Transverse colon (tissue), 4 donors: Measurements from ENCODE around the gene KMT2D. TPM values are rescaled to one million over a fixed set of nuclear protein-coding genes. Genes with fewer than 3 reads are reported as not detected.

Experiments
- DNase-seq: peaks from one replicate; pipeline ENCODE4 v3.0.0-alpha.2; 2019
- H3K27ac ChIP-seq, 4 donors: fragments of 200-600 bp; sonication (generic); 2 replicates each; pipeline ENCODE4 v1.5.1; 2016 to 2018; ENCODE audit warnings: inconsistent platforms in 4 of 4
- H3K27me3 ChIP-seq: fragments of 200-600 bp; sonication (generic); 2 replicates; pipeline ENCODE4 v1.5.1; 2017; ENCODE audit warnings: inconsistent platforms
- H3K36me3 ChIP-seq, 4 donors: fragments of 200-600 bp; sonication (generic); 2 replicates each; pipeline ENCODE4 v1.5.1; 2017 to 2019; ENCODE audit warnings: inconsistent platforms in 4 of 4
- H3K4me1 ChIP-seq, 4 donors: fragments of 200-600 bp; sonication (generic); 2 replicates each; pipeline ENCODE4 v1.5.1; 2017 to 2020; ENCODE audit warnings: inconsistent platforms in 4 of 4
- H3K4me3 ChIP-seq, 4 donors: fragments of 200-600 bp; sonication (generic); 1 replicate in 1 of 4; 2 replicates in 3 of 4; pipeline versions ENCODE4 v1.5.1 to v1.6.1; 2017 to 2019; ENCODE audit warnings: inconsistent platforms in 4 of 4
- H3K9me3 ChIP-seq, 2 donors: fragments of 200-600 bp; sonication (generic); 2 replicates each; pipeline ENCODE4 v1.5.1; 2017 to 2019; ENCODE audit warnings: inconsistent platforms in 2 of 2
- EP300 ChIP-seq: sonication (generic); formaldehyde crosslinking; IDR thresholded peaks from one replicate; pipeline ENCODE4 v1.6.1; 2017; ENCODE audit warnings: antibody characterized with exemption, low read depth
- POLR2A ChIP-seq: fragments of 450-650 bp; IDR thresholded peaks from one replicate; pipeline ENCODE4 v1.6.1; 2016; ENCODE audit warnings: antibody characterized with exemption, mild to moderate bottlenecking, moderate library complexity
- POLR2AphosphoS5 ChIP-seq, 3 donors: sonication (generic); formaldehyde crosslinking; IDR thresholded peaks; one replicate each; pipeline ENCODE4 v1.6.1; 2016; ENCODE audit warnings: antibody characterized with exemption in 3 of 3
- WGBS, 2 donors: methylation state at CpG; one replicate each; pipeline ENCODE4 v1.1.5; 2018; ENCODE audit warnings: low coverage in 1 of 2; 5-methylcytosine and 5-hydroxymethylcytosine counted together
- in situ Hi-C, 4 donors: fragments of 200-750 bp; cut with MboI; loops; one replicate each; pipeline versions ENCODE4 v1.15.0 to v1.15.1; 2017; ENCODE audit warnings: low sequenced_read_pairs in 3 of 4, low pct_ligation_motif_present in 1 of 4, low pct_unique_long_range_greater_than_20kb in 1 of 4
- intact Hi-C: fragments of 100-400 bp; cut with DNase I; formaldehyde crosslinking; loops from one replicate; pipeline ENCODE4 v1.15.1; 2023; ENCODE audit warnings: low total_unique reads
- total RNA-seq, 4 donors: library from RNA; depleted of rRNA; stranded (reverse); fragments of >200 nt; gene quantifications; one replicate each; pipeline ENCODE4 v1.1.0, GENCODE V29; 2016
- TF ChIP-seq, protein P1 (sequence below), 5 experiments: fragments of 200-600 bp in 3 of 5; fragments of 450-650 bp in 2 of 5; sonication (generic) in 3 of 5; IDR thresholded peaks; 1 replicate in 2 of 5; 2 replicates in 3 of 5; pipeline ENCODE4 v1.5.1; 2016 to 2017; ENCODE audit warnings: antibody characterized with exemption in 5 of 5, inconsistent platforms in 3 of 5, mild to moderate bottlenecking in 2 of 5, moderate library complexity in 1 of 5

KMT2D gene
- total RNA-seq, 4 donors from 2014 or later, result 50.0 to 351 (median 78.0) TPM

DNA sequence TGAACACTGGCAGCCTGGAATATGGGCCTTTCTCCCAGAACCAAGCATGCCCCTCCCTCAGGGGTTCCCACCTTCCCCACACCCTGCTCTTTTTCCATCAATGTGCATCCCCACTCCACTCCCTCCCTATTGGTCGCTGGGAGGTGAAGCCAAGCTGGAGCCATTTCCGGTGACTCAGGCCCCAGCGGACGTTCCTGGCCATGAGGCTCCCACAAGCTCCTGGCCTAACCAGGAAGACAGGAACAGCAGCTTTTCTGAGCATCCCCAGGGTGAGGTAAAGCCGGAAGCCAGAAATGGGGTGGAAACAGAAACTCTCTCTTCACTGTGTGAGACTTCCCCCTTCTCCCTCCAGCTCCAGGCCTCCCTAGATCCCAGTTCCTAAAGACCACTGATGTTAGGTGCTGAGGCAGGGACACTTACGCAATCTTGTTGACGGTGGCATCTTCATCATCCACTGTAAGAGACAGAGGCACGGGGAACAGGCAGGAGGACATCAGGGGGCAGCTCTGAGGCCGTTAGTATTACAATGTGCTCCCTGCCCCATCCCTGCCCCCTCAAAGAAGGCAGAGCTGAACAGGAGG is 45.0 kb upstream of the KMT2D start:
- H3K4me1 ChIP-seq, result peaks cover 24 to 39% (median 30%) of the 10 kb centered on the region in 4 donors
- no peak overlapping the region for H3K27ac ChIP-seq
- intact Hi-C loops, result no loop called here
- H3K4me3 ChIP-seq, result no peak overlapping the region
- H3K36me3 ChIP-seq, result peaks cover 0 to 43% (median 17%) of the 10 kb centered on the region in 4 donors
- WGBS, 2 donors, result 81% methylated on average over 8 of the region's 9 CpGs; no CpG with 5 or more reads in 1 of the 2 donors
- H3K9me3 ChIP-seq, result no peaks in the 10 kb centered on the region
- TF ChIP-seq POLR2A (no peak), EP300 (no peak), POLR2AphosphoS5 (IDR thresholded peaks at IDR 0.05) (no peak)
- TF ChIP-seq, protein P1, sequence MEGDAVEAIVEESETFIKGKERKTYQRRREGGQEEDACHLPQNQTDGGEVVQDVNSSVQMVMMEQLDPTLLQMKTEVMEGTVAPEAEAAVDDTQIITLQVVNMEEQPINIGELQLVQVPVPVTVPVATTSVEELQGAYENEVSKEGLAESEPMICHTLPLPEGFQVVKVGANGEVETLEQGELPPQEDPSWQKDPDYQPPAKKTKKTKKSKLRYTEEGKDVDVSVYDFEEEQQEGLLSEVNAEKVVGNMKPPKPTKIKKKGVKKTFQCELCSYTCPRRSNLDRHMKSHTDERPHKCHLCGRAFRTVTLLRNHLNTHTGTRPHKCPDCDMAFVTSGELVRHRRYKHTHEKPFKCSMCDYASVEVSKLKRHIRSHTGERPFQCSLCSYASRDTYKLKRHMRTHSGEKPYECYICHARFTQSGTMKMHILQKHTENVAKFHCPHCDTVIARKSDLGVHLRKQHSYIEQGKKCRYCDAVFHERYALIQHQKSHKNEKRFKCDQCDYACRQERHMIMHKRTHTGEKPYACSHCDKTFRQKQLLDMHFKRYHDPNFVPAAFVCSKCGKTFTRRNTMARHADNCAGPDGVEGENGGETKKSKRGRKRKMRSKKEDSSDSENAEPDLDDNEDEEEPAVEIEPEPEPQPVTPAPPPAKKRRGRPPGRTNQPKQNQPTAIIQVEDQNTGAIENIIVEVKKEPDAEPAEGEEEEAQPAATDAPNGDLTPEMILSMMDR (IDR thresholded peaks at IDR 0.05), result no peak
- no peaks in the 10 kb centered on the region for H3K27me3 ChIP-seq
- in situ Hi-C loops, result no loop called here
- no peak for DNase-seq

GRCh38 chr12:49104822-49105221 is 44.2 kb upstream of the KMT2D start:
- no peak overlapping the region for H3K27ac ChIP-seq
- in situ Hi-C loops (no loop called here), intact Hi-C loops (no loop called here)
- no peak for DNase-seq
- H3K9me3 ChIP-seq, result no peaks in the 10 kb centered on the region
- peaks cover 24 to 39% (median 28%) of the 10 kb centered on the region in 4 donors for H3K4me1 ChIP-seq
- H3K27me3 ChIP-seq, result no peaks in the 10 kb centered on the region
- H3K4me3 ChIP-seq, result no peak overlapping the region
- WGBS, 2 donors, result 55% methylated on average over 3 of the region's 3 CpGs; no CpG with 5 or more reads in 1 of the 2 donors
- TF ChIP-seq POLR2AphosphoS5 (IDR thresholded peaks at IDR 0.05) (no peak), EP300 (no peak), POLR2A (no peak)
- TF ChIP-seq, protein P1 (IDR thresholded peaks at IDR 0.05), result no peak
- peaks cover 0 to 51% (median 20%) of the 10 kb centered on the region in 4 donors for H3K36me3 ChIP-seq

- Histone ChIP-seq H3K27me3 (no peaks in the 10 kb centered on the region), H3K27ac (no peak overlapping the region), H3K4me3 (no peak overlapping the region), H3K36me3 (peaks cover 0 to 58% (median 24%) of the 10 kb centered on the region in 4 donors), H3K9me3 (no peaks in the 10 kb centered on the region), H3K4me1 (peaks cover 0 to under 1% (median 0%) of the 10 kb centered on the region in 4 donors)
- TF ChIP-seq POLR2AphosphoS5 (IDR thresholded peaks at IDR 0.05) (no peak), EP300 (no peak), POLR2A (no peak)
- TF ChIP-seq, protein P1 (IDR thresholded peaks at IDR 0.05), result no peak
- DNase-seq, result no peak
- intact Hi-C loops, result no loop called here
- in situ Hi-C loops, result no loop called here
- WGBS, 2 donors, result 83 to 97% methylated on average over 1 to 6 of the region's 6 CpGs
These were observed 39.8 kb upstream of the KMT2D start for GRCh38 chr12:49100380-49100779.

- Histone ChIP-seq H3K27me3 (peaks cover 13% of the 10 kb centered on the region), H3K36me3 (peaks cover 0 to 48% (median 22%) of the 10 kb centered on the region in 4 donors), H3K4me1 (peaks cover 10 to 13% (median 11%) of the 10 kb centered on the region in 4 donors), H3K4me3 (no peak overlapping the region), H3K27ac (no peak overlapping the region), H3K9me3 (no peaks in the 10 kb centered on the region)
- no peak for TF ChIP-seq EP300
- in situ Hi-C loops (loop anchor here in 2 of 4 donors (25.0 kb wide), 1 partner anchor 139 kb away; no protein-coding TSS in a partner anchor), intact Hi-C loops (no loop called here)
- 92% methylated on average over 2 of the region's 2 CpGs for WGBS, 2 donors
- no peak for DNase-seq
These were observed 38.1 kb upstream of the KMT2D start for GRCh38 chr12:49098703-49099102.
